ENCODE measurements around the gene STAT3. TPM values are rescaled to one million over a fixed set of nuclear protein-coding genes. Genes with fewer than 3 reads are reported as not detected.

The STAT3 gene
- total RNA-seq: 41.2 and 42.2 TPM in 2 replicates
- long read RNA-seq, full-length matches to known transcripts: 74 of 128 reads
- long read RNA-seq, partial matches to known transcripts: 5 of 128 reads
- long read RNA-seq, other reads (novel, unspliced or antisense): 49 of 128 reads

GRCh38 chr17:42388381-42389134 lies at the start of gene STAT3:
STAT3 (minus strand) TSS chr17:42388442; CDS start chr17:42348516, 39,926 bp downstream.
- H3K36me3 Mint-ChIP-seq (ENCODE audit: insufficient read depth): no peaks in the 10 kb centered on the region

GRCh38 chr17:42436391-42436790 lies 48.1 kb upstream of the STAT3 start:
- no peak overlapping the region for H3K27ac Mint-ChIP-seq
- no peaks in the 10 kb centered on the region for H3K36me3 Mint-ChIP-seq (ENCODE audit: insufficient read depth)
- peaks cover 5% of the 10 kb centered on the region for H3K4me1 Mint-ChIP-seq (ENCODE audit: low read depth)
- H3K27me3 Mint-ChIP-seq: no peaks in the 10 kb centered on the region
- peaks cover 3% of the 10 kb centered on the region for H3K9me3 Mint-ChIP-seq (ENCODE audit: low read depth)
- DNase-seq (ENCODE audit: low spot score, unreplicated experiment): no peak
- no peak overlapping the region for H3K4me3 Mint-ChIP-seq (ENCODE audit: low read depth)
- no peak for TF ChIP-seq CTCF (IDR thresholded peaks at IDR 0.05; ENCODE audit: unreplicated experiment)

More at GRCh38 chr17:42388381-42389134, at the start of gene STAT3:
- H3K4me3 Mint-ChIP-seq (ENCODE audit: low read depth): peak within 1 kb of the TSS; percentile 93
- H3K9me3 Mint-ChIP-seq (ENCODE audit: low read depth): no peaks in the 10 kb centered on the region
- H3K4me1 Mint-ChIP-seq (ENCODE audit: low read depth): peaks cover 25% of the 10 kb centered on the region
- peak within 1 kb of the TSS; percentile 97 for H3K27ac Mint-ChIP-seq
- peak; percentile 100 for DNase-seq (ENCODE audit: low spot score, unreplicated experiment)
- H3K27me3 Mint-ChIP-seq: peaks cover 6% of the 10 kb centered on the region
- TF ChIP-seq CTCF (IDR thresholded peaks at IDR 0.05; ENCODE audit: unreplicated experiment): no peak

GRCh38 chr17:42431758-42432161 lies 43.5 kb upstream of the STAT3 start:
- H3K27ac Mint-ChIP-seq: no peak overlapping the region
- peaks cover 17% of the 10 kb centered on the region for H3K4me1 Mint-ChIP-seq (ENCODE audit: low read depth)
- no peak overlapping the region for H3K4me3 Mint-ChIP-seq (ENCODE audit: low read depth)

GRCh38 chr17:42429726-42430447 lies 41.6 kb upstream of the STAT3 start:
- Mint-ChIP-seq H3K27ac (no peak overlapping the region), H3K36me3 (ENCODE audit: insufficient read depth) (no peaks in the 10 kb centered on the region), H3K9me3 (ENCODE audit: low read depth) (peaks cover 3% of the 10 kb centered on the region), H3K4me3 (ENCODE audit: low read depth) (no peak overlapping the region), H3K27me3 (peaks cover 12% of the 10 kb centered on the region), H3K4me1 (ENCODE audit: low read depth) (peaks cover 17% of the 10 kb centered on the region)
- no peak for TF ChIP-seq CTCF (IDR thresholded peaks at IDR 0.05; ENCODE audit: unreplicated experiment)
- DNase-seq (ENCODE audit: low spot score, unreplicated experiment): no peak

More at GRCh38 chr17:42431758-42432161, 43.5 kb upstream of the STAT3 start:
- no peak for DNase-seq (ENCODE audit: low spot score, unreplicated experiment)
- no peak for TF ChIP-seq CTCF (IDR thresholded peaks at IDR 0.05; ENCODE audit: unreplicated experiment)
- H3K27me3 Mint-ChIP-seq: no peaks in the 10 kb centered on the region
- H3K9me3 Mint-ChIP-seq (ENCODE audit: low read depth): peaks cover 3% of the 10 kb centered on the region
- H3K36me3 Mint-ChIP-seq (ENCODE audit: insufficient read depth): no peaks in the 10 kb centered on the region
